ENCODE measurements around the gene MBTPS1.

MBTPS1 gene

DNA sequence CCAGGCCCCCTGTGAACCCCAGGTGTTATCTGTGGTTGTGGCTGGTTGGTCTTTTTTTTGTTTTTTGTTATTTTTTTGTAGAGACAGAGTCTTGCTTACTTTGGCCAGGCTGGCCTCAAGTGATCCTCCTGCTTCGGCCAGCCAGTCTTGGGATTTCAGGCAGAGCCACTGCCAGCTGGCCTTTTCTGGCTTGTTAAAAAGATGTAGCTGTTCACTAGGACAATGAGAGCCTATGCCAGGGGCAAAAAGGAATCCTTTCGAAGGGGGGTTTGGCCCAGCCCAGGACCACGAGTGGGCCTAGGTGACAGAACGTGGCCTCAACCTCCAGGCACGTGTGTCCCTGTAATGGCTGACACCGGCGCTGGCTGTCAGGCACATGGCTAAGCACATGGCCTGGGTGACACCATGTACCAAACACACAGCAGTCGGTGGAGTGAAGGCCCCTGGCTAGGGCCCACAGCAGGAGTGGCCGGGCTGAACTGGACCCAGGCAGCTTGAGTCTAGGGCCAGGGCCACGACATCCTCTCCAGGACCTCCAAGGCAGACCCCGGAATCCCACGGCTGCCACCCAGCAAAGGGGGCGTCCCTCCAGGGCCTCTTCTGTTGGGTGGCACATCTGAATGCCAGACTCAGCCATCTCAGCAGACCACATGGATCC is 67.2 kb downstream of the MBTPS1 start:
- Histone ChIP-seq H3K9me3 (ENCODE audit: control insufficient read depth, insufficient read depth, low read depth, low read length) (no peaks in the 10 kb centered on the region), H3K27ac (ENCODE audit: extremely low read depth, low read depth, low read length) (no peak overlapping the region), H3K36me3 (ENCODE audit: control insufficient read depth in 2 of 2, insufficient read depth in 1 of 2, low read length in 2 of 2) (peaks cover 0 to 44% of the 10 kb centered on the region in 2 experiments; a peak in 1 of 3 replicates), H3K4me1 (ENCODE audit: control insufficient read depth, insufficient read depth, low read length) (no peaks in the 10 kb centered on the region), H3K4me3 (ENCODE audit: low read depth, low read length) (no peak overlapping the region)
- ChIA-PET CTCF (interaction anchor here (1.6 to 2.3 kb wide), 2 partner anchors 92 to 94 kb away, joined by 4 to 8 read pairs; no protein-coding TSS in a partner anchor), POLR2A (no interaction called here)
- TF ChIP-seq ZNF596 (tag by site-specific recombination; IDR thresholded peaks at IDR 0.05) (no peak), PRDM1 (tag by site-specific recombination; IDR thresholded peaks at IDR 0.05) (no peak), ZBTB17 (tag by site-specific recombination; IDR thresholded peaks at IDR 0.05) (no peak), KLF10 (tag by site-specific recombination; IDR thresholded peaks at IDR 0.05) (no peak), ZNF776 (tag by site-specific recombination; IDR thresholded peaks at IDR 0.05; ENCODE audit: borderline replicate concordance) (no peak), YY2 (tag by site-specific recombination; IDR thresholded peaks at IDR 0.05) (no peak), ZNF19 (tag by site-specific recombination; IDR thresholded peaks at IDR 0.05; ENCODE audit: low read depth) (no peak), ZNF624 (tag by site-specific recombination; IDR thresholded peaks at IDR 0.05) (no peak), SCRT1 (tag by site-specific recombination; IDR thresholded peaks at IDR 0.05; ENCODE audit: borderline replicate concordance) (no peak), ZBTB7A (tag by site-specific recombination; IDR thresholded peaks at IDR 0.05; ENCODE audit: low read depth) (no peak), ZNF274 (IDR thresholded peaks at IDR 0.05; ENCODE audit: low read length) (no peak), ZNF274 (tag by site-specific recombination; IDR thresholded peaks at IDR 0.05; ENCODE audit: borderline replicate concordance) (no peak), ZNF792 (tag by site-specific recombination; IDR thresholded peaks at IDR 0.05) (no peak)
- TF ChIP-seq, protein P1, sequence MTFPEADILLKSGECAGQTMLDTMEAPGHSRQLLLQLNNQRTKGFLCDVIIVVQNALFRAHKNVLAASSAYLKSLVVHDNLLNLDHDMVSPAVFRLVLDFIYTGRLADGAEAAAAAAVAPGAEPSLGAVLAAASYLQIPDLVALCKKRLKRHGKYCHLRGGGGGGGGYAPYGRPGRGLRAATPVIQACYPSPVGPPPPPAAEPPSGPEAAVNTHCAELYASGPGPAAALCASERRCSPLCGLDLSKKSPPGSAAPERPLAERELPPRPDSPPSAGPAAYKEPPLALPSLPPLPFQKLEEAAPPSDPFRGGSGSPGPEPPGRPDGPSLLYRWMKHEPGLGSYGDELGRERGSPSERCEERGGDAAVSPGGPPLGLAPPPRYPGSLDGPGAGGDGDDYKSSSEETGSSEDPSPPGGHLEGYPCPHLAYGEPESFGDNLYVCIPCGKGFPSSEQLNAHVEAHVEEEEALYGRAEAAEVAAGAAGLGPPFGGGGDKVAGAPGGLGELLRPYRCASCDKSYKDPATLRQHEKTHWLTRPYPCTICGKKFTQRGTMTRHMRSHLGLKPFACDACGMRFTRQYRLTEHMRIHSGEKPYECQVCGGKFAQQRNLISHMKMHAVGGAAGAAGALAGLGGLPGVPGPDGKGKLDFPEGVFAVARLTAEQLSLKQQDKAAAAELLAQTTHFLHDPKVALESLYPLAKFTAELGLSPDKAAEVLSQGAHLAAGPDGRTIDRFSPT (tag by site-specific recombination; IDR thresholded peaks at IDR 0.05), result no peak
- TF ChIP-seq, protein P2, sequence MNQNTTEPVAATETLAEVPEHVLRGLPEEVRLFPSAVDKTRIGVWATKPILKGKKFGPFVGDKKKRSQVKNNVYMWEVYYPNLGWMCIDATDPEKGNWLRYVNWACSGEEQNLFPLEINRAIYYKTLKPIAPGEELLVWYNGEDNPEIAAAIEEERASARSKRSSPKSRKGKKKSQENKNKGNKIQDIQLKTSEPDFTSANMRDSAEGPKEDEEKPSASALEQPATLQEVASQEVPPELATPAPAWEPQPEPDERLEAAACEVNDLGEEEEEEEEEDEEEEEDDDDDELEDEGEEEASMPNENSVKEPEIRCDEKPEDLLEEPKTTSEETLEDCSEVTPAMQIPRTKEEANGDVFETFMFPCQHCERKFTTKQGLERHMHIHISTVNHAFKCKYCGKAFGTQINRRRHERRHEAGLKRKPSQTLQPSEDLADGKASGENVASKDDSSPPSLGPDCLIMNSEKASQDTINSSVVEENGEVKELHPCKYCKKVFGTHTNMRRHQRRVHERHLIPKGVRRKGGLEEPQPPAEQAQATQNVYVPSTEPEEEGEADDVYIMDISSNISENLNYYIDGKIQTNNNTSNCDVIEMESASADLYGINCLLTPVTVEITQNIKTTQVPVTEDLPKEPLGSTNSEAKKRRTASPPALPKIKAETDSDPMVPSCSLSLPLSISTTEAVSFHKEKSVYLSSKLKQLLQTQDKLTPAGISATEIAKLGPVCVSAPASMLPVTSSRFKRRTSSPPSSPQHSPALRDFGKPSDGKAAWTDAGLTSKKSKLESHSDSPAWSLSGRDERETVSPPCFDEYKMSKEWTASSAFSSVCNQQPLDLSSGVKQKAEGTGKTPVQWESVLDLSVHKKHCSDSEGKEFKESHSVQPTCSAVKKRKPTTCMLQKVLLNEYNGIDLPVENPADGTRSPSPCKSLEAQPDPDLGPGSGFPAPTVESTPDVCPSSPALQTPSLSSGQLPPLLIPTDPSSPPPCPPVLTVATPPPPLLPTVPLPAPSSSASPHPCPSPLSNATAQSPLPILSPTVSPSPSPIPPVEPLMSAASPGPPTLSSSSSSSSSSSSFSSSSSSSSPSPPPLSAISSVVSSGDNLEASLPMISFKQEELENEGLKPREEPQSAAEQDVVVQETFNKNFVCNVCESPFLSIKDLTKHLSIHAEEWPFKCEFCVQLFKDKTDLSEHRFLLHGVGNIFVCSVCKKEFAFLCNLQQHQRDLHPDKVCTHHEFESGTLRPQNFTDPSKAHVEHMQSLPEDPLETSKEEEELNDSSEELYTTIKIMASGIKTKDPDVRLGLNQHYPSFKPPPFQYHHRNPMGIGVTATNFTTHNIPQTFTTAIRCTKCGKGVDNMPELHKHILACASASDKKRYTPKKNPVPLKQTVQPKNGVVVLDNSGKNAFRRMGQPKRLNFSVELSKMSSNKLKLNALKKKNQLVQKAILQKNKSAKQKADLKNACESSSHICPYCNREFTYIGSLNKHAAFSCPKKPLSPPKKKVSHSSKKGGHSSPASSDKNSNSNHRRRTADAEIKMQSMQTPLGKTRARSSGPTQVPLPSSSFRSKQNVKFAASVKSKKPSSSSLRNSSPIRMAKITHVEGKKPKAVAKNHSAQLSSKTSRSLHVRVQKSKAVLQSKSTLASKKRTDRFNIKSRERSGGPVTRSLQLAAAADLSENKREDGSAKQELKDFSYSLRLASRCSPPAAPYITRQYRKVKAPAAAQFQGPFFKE (tag by site-specific recombination; IDR thresholded peaks at IDR 0.05; ENCODE audit: borderline replicate concordance), result no peak
- TF ChIP-seq, protein P3, sequence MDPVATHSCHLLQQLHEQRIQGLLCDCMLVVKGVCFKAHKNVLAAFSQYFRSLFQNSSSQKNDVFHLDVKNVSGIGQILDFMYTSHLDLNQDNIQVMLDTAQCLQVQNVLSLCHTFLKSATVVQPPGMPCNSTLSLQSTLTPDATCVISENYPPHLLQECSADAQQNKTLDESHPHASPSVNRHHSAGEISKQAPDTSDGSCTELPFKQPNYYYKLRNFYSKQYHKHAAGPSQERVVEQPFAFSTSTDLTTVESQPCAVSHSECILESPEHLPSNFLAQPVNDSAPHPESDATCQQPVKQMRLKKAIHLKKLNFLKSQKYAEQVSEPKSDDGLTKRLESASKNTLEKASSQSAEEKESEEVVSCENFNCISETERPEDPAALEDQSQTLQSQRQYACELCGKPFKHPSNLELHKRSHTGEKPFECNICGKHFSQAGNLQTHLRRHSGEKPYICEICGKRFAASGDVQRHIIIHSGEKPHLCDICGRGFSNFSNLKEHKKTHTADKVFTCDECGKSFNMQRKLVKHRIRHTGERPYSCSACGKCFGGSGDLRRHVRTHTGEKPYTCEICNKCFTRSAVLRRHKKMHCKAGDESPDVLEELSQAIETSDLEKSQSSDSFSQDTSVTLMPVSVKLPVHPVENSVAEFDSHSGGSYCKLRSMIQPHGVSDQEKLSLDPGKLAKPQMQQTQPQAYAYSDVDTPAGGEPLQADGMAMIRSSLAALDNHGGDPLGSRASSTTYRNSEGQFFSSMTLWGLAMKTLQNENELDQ (tag by site-specific recombination; IDR thresholded peaks at IDR 0.05; ENCODE audit: low read depth), result no peak
- TF ChIP-seq, protein P4, sequence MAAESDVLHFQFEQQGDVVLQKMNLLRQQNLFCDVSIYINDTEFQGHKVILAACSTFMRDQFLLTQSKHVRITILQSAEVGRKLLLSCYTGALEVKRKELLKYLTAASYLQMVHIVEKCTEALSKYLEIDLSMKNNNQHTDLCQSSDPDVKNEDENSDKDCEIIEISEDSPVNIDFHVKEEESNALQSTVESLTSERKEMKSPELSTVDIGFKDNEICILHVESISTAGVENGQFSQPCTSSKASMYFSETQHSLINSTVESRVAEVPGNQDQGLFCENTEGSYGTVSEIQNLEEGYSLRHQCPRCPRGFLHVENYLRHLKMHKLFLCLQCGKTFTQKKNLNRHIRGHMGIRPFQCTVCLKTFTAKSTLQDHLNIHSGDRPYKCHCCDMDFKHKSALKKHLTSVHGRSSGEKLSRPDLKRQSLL (tag by site-specific recombination; IDR thresholded peaks at IDR 0.05), result no peak
- TF ChIP-seq, protein P5, sequence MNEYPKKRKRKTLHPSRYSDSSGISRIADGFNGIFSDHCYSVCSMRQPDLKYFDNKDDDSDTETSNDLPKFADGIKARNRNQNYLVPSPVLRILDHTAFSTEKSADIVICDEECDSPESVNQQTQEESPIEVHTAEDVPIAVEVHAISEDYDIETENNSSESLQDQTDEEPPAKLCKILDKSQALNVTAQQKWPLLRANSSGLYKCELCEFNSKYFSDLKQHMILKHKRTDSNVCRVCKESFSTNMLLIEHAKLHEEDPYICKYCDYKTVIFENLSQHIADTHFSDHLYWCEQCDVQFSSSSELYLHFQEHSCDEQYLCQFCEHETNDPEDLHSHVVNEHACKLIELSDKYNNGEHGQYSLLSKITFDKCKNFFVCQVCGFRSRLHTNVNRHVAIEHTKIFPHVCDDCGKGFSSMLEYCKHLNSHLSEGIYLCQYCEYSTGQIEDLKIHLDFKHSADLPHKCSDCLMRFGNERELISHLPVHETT (tag by site-specific recombination; IDR thresholded peaks at IDR 0.05), result no peak
- TF ChIP-seq, protein P6, sequence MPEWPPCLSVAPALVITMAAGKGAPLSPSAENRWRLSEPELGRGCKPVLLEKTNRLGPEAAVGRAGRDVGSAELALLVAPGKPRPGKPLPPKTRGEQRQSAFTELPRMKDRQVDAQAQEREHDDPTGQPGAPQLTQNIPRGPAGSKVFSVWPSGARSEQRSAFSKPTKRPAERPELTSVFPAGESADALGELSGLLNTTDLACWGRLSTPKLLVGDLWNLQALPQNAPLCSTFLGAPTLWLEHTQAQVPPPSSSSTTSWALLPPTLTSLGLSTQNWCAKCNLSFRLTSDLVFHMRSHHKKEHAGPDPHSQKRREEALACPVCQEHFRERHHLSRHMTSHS (tag by site-specific recombination; IDR thresholded peaks at IDR 0.05), result no peak
- TF ChIP-seq, protein P7, sequence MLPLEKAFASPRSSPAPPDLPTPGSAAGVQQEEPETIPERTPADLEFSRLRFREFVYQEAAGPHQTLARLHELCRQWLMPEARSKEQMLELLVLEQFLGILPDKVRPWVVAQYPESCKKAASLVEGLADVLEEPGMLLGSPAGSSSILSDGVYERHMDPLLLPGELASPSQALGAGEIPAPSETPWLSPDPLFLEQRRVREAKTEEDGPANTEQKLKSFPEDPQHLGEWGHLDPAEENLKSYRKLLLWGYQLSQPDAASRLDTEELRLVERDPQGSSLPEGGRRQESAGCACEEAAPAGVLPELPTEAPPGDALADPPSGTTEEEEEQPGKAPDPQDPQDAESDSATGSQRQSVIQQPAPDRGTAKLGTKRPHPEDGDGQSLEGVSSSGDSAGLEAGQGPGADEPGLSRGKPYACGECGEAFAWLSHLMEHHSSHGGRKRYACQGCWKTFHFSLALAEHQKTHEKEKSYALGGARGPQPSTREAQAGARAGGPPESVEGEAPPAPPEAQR (tag by site-specific recombination; IDR thresholded peaks at IDR 0.05), result no peak

Measured in HEK293 (cell line).